K562 (cell line): Measurements from ENCODE around the gene EVI5.
A peak's percentile ranks its signal among the peaks of the same experiment; 100 is the strongest.

ENCODE experiments used
- ATF1 ChIP-seq, 2 experiments: fragments of 450-650 bp in 1 of 2; IDR thresholded peaks; 2 replicates each; pipeline ENCODE4 v1.6.1; 2016; ENCODE audit warnings: missing compliant biosample characterization in 1 of 2, missing genetic modification characterization in 1 of 2
- ATF2 ChIP-seq: sonication (generic); formaldehyde crosslinking; IDR thresholded peaks from 2 replicates; pipeline ENCODE4 v1.8.1; 2022; ENCODE audit warnings: missing genetic modification reagents
- CREB5 ChIP-seq: fragments of 250-450 bp; sonication (Bioruptor Pico); IDR thresholded peaks from 2 replicates; pipeline ENCODE4 v1.5.0; 2020; ENCODE audit warnings: mild to moderate bottlenecking
- EZH2 ChIP-seq: IDR thresholded peaks from 2 replicates; pipeline ENCODE4 v1.6.1; 2012; ENCODE audit warnings: low read depth, mild to moderate bottlenecking, inconsistent platforms, low read length, borderline replicate concordance
- KLF1 ChIP-seq: fragments of 450-650 bp; IDR thresholded peaks from 2 replicates; pipeline ENCODE4 v1.6.1; 2016; ENCODE audit warnings: missing genetic modification characterization, missing compliant biosample characterization
- NFIC ChIP-seq: fragments of 450-650 bp; IDR thresholded peaks from 2 replicates; pipeline ENCODE4 v1.6.1; 2017; ENCODE audit warnings: mild to moderate bottlenecking, inconsistent platforms
- POLR2A ChIP-seq: fragments of 450-650 bp; conservative IDR thresholded peaks from 2 replicates; pipeline ENCODE4 v1.6.1; 2016
- RAD51 ChIP-seq: fragments of 450-650 bp; IDR thresholded peaks from 2 replicates; pipeline ENCODE4 v1.7.1; 2016; ENCODE audit warnings: low read depth, mild to moderate bottlenecking, borderline replicate concordance
- RBM25 ChIP-seq: fragments of 200-400 bp; formaldehyde crosslinking; IDR thresholded peaks from 2 replicates; pipeline ENCODE4 v1.6.1; 2018; ENCODE audit warnings: low read length, low read depth, moderate library complexity; ENCODE audit not compliant: severe bottlenecking
- ZNF274 ChIP-seq: IDR thresholded peaks from 2 replicates; pipeline ENCODE4 v1.6.1; 2011; ENCODE audit warnings: low read depth, mild to moderate bottlenecking, low read length, moderate library complexity, borderline replicate concordance
- ZNF282 ChIP-seq: sonication (generic); formaldehyde crosslinking; IDR thresholded peaks from 2 replicates; pipeline ENCODE4 v1.8.1; 2023; ENCODE audit warnings: missing genetic modification reagents
- TF ChIP-seq, protein P1 (sequence below): fragments of 200-600 bp; sonication (generic); IDR thresholded peaks from one replicate; pipeline ENCODE4 v1.6.1; 2012; ENCODE audit warnings: mild to moderate bottlenecking, low read depth, low read length, inconsistent platforms
- TF ChIP-seq, protein P2 (sequence below): fragments of 200-800 bp; sonication (Bioruptor generic); IDR thresholded peaks from 2 replicates; pipeline ENCODE4 v1.6.1; 2017; ENCODE audit warnings: missing genetic modification characterization, missing compliant biosample characterization

DNA sequence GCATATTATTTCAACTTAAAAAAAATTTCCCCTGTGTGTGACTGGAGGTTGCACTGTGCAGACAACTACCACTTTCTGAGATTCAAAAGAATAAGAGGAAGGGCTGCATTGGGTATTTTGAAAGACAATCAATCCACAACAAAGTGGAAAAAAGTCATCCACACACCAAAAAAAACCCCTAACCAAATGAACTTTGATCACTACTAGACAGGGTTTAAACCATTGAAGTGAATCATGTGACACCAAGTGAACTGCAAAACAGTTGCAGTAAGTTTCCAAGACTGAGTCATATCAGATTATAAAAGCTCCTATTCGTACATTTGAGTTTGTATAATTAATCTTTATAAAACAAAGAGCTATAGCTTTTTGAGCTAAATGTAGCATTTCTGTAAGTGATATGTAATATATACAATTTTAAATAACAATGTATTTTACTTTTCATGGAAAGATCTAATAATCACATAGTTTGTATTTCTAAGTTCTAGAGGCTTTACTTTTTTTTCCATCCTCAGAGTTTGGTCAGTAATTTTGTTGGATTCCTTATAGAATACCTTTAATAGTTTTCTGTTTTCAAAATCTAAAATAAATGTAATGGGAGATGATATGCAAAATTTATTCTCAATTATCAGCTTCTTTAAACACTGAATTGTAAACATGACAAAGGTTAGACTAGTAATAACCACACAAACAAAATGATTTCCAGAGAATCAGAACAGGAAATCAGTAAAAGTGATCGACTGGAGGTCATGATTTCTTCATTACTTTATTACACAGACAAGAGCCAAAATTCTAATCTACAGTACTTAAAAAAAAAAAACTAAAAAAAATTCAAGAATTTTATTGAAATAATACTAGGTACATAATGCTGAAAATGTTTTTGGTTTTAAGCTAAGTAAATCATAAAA, 247.7 kb downstream of the EVI5 start:
- no peak for TF ChIP-seq NFIC
- no peak for TF ChIP-seq ZNF274
- TF ChIP-seq ZNF282 (CRISPR knock-in tag): no peak
- no peak for TF ChIP-seq ATF2 (CRISPR knock-in tag)
- TF ChIP-seq RBM25: no peak
- no peak for TF ChIP-seq KLF1
- peak; percentile 44; the same call in 1 of the 2 replicates for TF ChIP-seq RAD51
- TF ChIP-seq, protein P1, sequence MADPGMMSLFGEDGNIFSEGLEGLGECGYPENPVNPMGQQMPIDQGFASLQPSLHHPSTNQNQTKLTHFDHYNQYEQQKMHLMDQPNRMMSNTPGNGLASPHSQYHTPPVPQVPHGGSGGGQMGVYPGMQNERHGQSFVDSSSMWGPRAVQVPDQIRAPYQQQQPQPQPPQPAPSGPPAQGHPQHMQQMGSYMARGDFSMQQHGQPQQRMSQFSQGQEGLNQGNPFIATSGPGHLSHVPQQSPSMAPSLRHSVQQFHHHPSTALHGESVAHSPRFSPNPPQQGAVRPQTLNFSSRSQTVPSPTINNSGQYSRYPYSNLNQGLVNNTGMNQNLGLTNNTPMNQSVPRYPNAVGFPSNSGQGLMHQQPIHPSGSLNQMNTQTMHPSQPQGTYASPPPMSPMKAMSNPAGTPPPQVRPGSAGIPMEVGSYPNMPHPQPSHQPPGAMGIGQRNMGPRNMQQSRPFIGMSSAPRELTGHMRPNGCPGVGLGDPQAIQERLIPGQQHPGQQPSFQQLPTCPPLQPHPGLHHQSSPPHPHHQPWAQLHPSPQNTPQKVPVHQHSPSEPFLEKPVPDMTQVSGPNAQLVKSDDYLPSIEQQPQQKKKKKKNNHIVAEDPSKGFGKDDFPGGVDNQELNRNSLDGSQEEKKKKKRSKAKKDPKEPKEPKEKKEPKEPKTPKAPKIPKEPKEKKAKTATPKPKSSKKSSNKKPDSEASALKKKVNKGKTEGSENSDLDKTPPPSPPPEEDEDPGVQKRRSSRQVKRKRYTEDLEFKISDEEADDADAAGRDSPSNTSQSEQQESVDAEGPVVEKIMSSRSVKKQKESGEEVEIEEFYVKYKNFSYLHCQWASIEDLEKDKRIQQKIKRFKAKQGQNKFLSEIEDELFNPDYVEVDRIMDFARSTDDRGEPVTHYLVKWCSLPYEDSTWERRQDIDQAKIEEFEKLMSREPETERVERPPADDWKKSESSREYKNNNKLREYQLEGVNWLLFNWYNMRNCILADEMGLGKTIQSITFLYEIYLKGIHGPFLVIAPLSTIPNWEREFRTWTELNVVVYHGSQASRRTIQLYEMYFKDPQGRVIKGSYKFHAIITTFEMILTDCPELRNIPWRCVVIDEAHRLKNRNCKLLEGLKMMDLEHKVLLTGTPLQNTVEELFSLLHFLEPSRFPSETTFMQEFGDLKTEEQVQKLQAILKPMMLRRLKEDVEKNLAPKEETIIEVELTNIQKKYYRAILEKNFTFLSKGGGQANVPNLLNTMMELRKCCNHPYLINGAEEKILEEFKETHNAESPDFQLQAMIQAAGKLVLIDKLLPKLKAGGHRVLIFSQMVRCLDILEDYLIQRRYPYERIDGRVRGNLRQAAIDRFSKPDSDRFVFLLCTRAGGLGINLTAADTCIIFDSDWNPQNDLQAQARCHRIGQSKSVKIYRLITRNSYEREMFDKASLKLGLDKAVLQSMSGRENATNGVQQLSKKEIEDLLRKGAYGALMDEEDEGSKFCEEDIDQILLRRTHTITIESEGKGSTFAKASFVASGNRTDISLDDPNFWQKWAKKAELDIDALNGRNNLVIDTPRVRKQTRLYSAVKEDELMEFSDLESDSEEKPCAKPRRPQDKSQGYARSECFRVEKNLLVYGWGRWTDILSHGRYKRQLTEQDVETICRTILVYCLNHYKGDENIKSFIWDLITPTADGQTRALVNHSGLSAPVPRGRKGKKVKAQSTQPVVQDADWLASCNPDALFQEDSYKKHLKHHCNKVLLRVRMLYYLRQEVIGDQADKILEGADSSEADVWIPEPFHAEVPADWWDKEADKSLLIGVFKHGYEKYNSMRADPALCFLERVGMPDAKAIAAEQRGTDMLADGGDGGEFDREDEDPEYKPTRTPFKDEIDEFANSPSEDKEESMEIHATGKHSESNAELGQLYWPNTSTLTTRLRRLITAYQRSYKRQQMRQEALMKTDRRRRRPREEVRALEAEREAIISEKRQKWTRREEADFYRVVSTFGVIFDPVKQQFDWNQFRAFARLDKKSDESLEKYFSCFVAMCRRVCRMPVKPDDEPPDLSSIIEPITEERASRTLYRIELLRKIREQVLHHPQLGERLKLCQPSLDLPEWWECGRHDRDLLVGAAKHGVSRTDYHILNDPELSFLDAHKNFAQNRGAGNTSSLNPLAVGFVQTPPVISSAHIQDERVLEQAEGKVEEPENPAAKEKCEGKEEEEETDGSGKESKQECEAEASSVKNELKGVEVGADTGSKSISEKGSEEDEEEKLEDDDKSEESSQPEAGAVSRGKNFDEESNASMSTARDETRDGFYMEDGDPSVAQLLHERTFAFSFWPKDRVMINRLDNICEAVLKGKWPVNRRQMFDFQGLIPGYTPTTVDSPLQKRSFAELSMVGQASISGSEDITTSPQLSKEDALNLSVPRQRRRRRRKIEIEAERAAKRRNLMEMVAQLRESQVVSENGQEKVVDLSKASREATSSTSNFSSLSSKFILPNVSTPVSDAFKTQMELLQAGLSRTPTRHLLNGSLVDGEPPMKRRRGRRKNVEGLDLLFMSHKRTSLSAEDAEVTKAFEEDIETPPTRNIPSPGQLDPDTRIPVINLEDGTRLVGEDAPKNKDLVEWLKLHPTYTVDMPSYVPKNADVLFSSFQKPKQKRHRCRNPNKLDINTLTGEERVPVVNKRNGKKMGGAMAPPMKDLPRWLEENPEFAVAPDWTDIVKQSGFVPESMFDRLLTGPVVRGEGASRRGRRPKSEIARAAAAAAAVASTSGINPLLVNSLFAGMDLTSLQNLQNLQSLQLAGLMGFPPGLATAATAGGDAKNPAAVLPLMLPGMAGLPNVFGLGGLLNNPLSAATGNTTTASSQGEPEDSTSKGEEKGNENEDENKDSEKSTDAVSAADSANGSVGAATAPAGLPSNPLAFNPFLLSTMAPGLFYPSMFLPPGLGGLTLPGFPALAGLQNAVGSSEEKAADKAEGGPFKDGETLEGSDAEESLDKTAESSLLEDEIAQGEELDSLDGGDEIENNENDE: no peak
- TF ChIP-seq, protein P2, sequence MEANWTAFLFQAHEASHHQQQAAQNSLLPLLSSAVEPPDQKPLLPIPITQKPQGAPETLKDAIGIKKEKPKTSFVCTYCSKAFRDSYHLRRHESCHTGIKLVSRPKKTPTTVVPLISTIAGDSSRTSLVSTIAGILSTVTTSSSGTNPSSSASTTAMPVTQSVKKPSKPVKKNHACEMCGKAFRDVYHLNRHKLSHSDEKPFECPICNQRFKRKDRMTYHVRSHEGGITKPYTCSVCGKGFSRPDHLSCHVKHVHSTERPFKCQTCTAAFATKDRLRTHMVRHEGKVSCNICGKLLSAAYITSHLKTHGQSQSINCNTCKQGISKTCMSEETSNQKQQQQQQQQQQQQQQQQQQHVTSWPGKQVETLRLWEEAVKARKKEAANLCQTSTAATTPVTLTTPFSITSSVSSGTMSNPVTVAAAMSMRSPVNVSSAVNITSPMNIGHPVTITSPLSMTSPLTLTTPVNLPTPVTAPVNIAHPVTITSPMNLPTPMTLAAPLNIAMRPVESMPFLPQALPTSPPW (CRISPR knock-in tag): no peak; the same call in 1 of the 2 replicates
- TF ChIP-seq POLR2A: no peak
- TF ChIP-seq EZH2: no peak
- no peak for TF ChIP-seq ATF1 (CRISPR knock-in tag; IDR thresholded peaks at IDR 0.05)
- TF ChIP-seq ATF1 (tag; IDR thresholded peaks at IDR 0.05): no peak
- TF ChIP-seq CREB5: no peak
